ENCODE data around the gene NMB. TPM values are rescaled to one million over a fixed set of nuclear protein-coding genes. Genes with fewer than 3 reads are reported as not detected.

The NMB gene
- total and polyA plus RNA-seq, 7 donors: 0.69 to 8.9 (median 7.9) TPM

DNA sequence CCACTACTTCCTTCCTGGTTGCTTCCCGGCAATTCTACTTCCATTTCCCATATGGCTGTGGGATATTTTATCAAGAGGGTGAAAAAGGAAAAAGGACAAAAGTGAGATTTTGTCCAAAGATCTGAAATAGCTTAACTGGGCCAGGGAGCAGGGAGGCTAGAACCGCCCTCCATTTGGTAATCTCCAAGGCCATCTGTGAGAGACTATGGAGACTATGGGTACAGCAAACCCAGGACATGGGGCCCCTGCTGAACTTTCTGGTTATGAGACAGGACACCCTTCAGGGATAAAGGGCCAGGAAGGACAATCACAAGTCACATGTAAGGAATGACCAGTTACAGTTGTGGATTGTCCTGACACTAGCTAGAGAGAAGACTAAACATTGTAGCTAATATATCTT is 32.9 kb downstream of the NMB start:
- no peaks in the 10 kb centered on the region for H3K27me3 ChIP-seq
- H3K4me3 ChIP-seq: no peak overlapping the region
- H3K4me1 ChIP-seq: no peaks in the 10 kb centered on the region
- intact Hi-C loops (cut with DNase I): no loop called here
- no peak for DNase-seq
- no peak overlapping the region for H3K27ac ChIP-seq
- no peak for TF ChIP-seq POLR2AphosphoS5 (IDR thresholded peaks at IDR 0.05)
- no peak for TF ChIP-seq POLR2A (IDR thresholded peaks at IDR 0.05)
- TF ChIP-seq EP300 (IDR thresholded peaks at IDR 0.05): no peak
- TF ChIP-seq, protein P1, sequence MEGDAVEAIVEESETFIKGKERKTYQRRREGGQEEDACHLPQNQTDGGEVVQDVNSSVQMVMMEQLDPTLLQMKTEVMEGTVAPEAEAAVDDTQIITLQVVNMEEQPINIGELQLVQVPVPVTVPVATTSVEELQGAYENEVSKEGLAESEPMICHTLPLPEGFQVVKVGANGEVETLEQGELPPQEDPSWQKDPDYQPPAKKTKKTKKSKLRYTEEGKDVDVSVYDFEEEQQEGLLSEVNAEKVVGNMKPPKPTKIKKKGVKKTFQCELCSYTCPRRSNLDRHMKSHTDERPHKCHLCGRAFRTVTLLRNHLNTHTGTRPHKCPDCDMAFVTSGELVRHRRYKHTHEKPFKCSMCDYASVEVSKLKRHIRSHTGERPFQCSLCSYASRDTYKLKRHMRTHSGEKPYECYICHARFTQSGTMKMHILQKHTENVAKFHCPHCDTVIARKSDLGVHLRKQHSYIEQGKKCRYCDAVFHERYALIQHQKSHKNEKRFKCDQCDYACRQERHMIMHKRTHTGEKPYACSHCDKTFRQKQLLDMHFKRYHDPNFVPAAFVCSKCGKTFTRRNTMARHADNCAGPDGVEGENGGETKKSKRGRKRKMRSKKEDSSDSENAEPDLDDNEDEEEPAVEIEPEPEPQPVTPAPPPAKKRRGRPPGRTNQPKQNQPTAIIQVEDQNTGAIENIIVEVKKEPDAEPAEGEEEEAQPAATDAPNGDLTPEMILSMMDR (IDR thresholded peaks at IDR 0.05): no peak
- H3K36me3 ChIP-seq: peaks cover 14 to 43% (median 17%) of the 10 kb centered on the region in 4 donors
- WGBS, 2 donors: 90 to 97% methylated on average over 2 of the region's 2 CpGs
- H3K9me3 ChIP-seq: peaks cover 7 to 15% (median 14%) of the 10 kb centered on the region in 4 donors

DNA sequence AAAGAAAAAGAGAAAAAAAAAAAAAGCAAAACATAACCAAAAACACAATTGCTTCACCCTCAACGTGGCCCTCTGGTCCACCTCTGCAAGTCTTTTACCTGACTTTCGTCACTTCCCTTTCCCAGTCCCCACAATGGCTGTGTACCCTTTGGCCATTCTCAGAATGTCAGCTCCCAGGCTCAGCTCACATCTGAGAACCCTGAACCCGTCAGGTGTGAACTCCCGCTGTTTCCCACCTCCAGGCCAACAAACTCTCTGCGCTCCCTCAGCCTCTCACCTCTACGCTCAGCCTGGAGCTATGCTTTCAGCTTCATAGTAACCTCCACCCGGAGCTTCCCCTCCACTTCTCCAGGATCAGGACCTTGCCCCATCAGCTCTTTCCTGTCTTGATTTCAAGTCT is 33.6 kb downstream of the NMB start:
- intact Hi-C loops (cut with DNase I): no loop called here
- Histone ChIP-seq H3K4me3 (no peak overlapping the region), H3K9me3 (peaks cover 7 to 15% (median 14%) of the 10 kb centered on the region in 4 donors), H3K27ac (no peak overlapping the region), H3K4me1 (no peaks in the 10 kb centered on the region), H3K36me3 (peaks cover 14 to 43% (median 17%) of the 10 kb centered on the region in 4 donors), H3K27me3 (no peaks in the 10 kb centered on the region)
- 90 to 95% methylated on average over 7 of the region's 7 CpGs for WGBS, 2 donors
- TF ChIP-seq POLR2A (IDR thresholded peaks at IDR 0.05): no peak
- no peak for TF ChIP-seq POLR2AphosphoS5 (IDR thresholded peaks at IDR 0.05)
- TF ChIP-seq, protein P1 (IDR thresholded peaks at IDR 0.05): no peak
- TF ChIP-seq EP300 (IDR thresholded peaks at IDR 0.05): no peak
- DNase-seq: no peak

DNA sequence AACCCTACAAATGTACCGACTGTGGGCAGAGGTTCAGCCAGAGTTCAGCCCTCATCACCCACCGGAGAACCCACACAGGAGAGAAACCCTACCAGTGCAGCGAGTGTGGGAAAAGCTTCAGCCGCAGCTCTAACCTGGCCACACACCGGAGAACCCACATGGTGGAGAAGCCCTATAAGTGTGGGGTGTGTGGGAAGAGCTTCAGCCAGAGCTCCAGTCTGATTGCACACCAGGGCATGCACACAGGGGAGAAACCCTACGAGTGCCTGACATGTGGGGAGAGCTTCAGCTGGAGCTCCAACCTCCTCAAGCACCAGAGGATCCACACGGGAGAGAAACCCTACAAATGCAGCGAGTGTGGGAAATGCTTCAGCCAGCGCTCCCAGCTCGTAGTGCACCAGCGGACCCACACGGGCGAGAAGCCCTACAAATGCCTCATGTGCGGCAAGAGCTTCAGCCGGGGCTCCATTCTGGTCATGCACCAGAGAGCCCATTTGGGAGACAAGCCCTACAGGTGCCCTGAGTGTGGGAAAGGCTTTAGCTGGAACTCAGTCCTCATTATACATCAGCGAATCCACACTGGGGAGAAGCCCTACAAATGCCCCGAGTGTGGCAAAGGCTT is 36.5 kb downstream of the NMB start:
- no peak for DNase-seq
- TF ChIP-seq EP300 (IDR thresholded peaks at IDR 0.05) (no peak), POLR2AphosphoS5 (IDR thresholded peaks at IDR 0.05) (no peak), POLR2A (IDR thresholded peaks at IDR 0.05) (no peak)
- TF ChIP-seq, protein P1 (IDR thresholded peaks at IDR 0.05): no peak
- intact Hi-C loops (cut with DNase I): no loop called here
- WGBS, 2 donors: 97 to 98% methylated on average over 17 of the region's 17 CpGs
- Histone ChIP-seq H3K9me3 (peaks cover 7 to 15% (median 14%) of the 10 kb centered on the region in 4 donors), H3K27me3 (no peaks in the 10 kb centered on the region), H3K27ac (no peak overlapping the region), H3K4me1 (no peaks in the 10 kb centered on the region), H3K4me3 (no peak overlapping the region), H3K36me3 (peaks cover 14 to 31% (median 17%) of the 10 kb centered on the region in 4 donors)

DNA sequence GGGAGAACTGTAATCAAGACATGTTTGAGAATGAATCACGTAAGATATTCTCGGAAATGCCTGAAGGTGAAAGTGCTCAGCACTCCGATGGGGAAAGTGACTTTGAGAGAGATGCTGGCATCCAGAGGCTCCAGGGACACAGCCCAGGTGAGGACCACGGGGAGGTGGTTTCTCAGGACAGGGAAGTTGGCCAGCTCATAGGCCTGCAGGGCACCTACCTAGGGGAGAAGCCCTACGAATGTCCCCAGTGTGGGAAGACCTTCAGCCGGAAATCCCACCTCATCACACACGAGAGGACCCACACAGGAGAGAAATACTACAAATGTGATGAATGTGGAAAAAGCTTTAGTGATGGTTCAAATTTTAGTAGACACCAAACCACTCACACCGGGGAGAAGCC is 37.4 kb downstream of the NMB start:
- H3K27ac ChIP-seq: no peak overlapping the region
- H3K27me3 ChIP-seq: no peaks in the 10 kb centered on the region
- no peak overlapping the region for H3K4me3 ChIP-seq
- DNase-seq: no peak
- H3K9me3 ChIP-seq: peaks cover 7 to 15% (median 14%) of the 10 kb centered on the region in 4 donors
- intact Hi-C loops (cut with DNase I): no loop called here
- peaks cover 14 to 34% (median 17%) of the 10 kb centered on the region in 4 donors for H3K36me3 ChIP-seq
- TF ChIP-seq, protein P1 (IDR thresholded peaks at IDR 0.05): no peak
- TF ChIP-seq EP300 (IDR thresholded peaks at IDR 0.05) (no peak), POLR2A (IDR thresholded peaks at IDR 0.05) (no peak), POLR2AphosphoS5 (IDR thresholded peaks at IDR 0.05) (no peak)
- H3K4me1 ChIP-seq: no peaks in the 10 kb centered on the region
- WGBS, 2 donors: 97 to 98% methylated on average over 8 of the region's 8 CpGs

Measured in sigmoid colon (tissue), 7 donors.